ENCODE results near the gene NKX6-2. TPM values are rescaled to one million over a fixed set of nuclear protein-coding genes. Genes with fewer than 3 reads are reported as not detected.

NKX6-2 gene
- total and polyA plus RNA-seq, 10 of the 15 experiments (the other 5 are each of a cell fraction or from before 2014, with no cell fraction given) = 0.45 to 1.8 TPM; not detected in 8

DNA sequence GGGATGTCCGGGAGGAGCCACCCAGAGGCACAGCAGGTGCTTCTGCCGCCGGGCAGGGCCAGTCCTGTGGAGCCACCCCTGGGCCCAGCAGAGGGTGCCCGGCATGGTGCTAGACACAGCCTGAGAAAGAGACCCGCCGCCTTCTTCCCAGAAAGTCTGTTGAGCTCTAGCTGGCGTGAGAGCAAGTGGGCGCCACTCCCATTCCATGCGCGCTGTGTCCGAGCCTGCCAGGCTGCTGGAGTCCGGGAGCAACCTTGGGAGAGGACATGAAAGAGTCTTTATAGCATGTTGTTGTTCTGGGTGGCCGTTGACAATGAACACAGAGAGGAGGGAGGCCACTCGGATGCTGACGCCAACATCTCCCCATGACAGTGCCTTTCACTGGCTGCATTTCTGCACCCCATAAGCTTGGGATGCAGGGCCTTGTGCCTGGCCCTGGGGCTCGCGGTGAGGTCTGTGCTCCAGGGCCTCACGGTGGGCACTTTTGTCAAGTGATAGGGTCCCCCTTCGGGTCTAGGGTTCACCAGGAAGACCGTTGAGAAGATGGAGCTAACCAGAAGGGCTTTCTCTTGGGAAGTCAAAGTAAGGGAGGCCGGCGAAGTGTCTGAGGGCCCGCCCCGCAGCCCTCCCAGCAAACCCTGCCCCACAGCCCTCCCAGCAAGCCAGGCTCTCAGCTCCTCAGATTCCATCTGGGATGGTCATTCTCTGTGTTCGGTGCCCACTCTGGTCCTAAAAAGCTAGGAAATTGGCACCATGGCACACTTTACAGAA, 47.3 kb downstream of the NKX6-2 start:
- BruUV-seq (replicated peaks) = no TSS peak
- POLR2A ChIA-PET = no interaction called here
- H3K79me2 ChIP-seq (ENCODE audit: control insufficient read depth, insufficient read depth, low read length) = no peaks in the 10 kb centered on the region
- TF ChIP-seq EED (IDR thresholded peaks at IDR 0.05; ENCODE audit: low read depth) (no peak), IKZF2 (IDR thresholded peaks at IDR 0.05) (no peak), SREBF1 (IDR thresholded peaks at IDR 0.05; ENCODE audit: low read length) (no peak), SMC3 (IDR thresholded peaks at IDR 0.05; ENCODE audit: borderline replicate concordance, low read length) (no peak), TCF12 (IDR thresholded peaks at IDR 0.05; ENCODE audit: low read depth, low read length) (no peak), CHD1 (IDR thresholded peaks at IDR 0.05; ENCODE audit: low read depth, low read length) (no peak), ZSCAN29 (IDR thresholded peaks at IDR 0.05) (no peak), WRNIP1 (IDR thresholded peaks at IDR 0.05; ENCODE audit: borderline replicate concordance, low read depth, low read length) (no peak), MXI1 (IDR thresholded peaks at IDR 0.05; ENCODE audit: low read depth, low read length) (no peak), ASH2L (IDR thresholded peaks at IDR 0.05; ENCODE audit: borderline replicate concordance, low read depth) (no peak), HCFC1 (IDR thresholded peaks at IDR 0.05; ENCODE audit: low read length) (no peak), JUNB (IDR thresholded peaks at IDR 0.05) (no peak)
- TF ChIP-seq, protein P1, sequence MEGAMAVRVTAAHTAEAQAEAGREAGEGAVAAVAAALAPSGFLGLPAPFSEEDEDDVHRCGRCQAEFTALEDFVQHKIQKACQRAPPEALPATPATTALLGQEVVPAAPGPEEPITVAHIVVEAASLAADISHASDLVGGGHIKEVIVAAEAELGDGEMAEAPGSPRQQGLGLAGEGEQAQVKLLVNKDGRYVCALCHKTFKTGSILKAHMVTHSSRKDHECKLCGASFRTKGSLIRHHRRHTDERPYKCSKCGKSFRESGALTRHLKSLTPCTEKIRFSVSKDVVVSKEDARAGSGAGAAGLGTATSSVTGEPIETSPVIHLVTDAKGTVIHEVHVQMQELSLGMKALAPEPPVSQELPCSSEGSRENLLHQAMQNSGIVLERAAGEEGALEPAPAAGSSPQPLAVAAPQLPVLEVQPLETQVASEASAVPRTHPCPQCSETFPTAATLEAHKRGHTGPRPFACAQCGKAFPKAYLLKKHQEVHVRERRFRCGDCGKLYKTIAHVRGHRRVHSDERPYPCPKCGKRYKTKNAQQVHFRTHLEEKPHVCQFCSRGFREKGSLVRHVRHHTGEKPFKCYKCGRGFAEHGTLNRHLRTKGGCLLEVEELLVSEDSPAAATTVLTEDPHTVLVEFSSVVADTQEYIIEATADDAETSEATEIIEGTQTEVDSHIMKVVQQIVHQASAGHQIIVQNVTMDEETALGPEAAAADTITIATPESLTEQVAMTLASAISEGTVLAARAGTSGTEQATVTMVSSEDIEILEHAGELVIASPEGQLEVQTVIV (IDR thresholded peaks at IDR 0.05; ENCODE audit: borderline replicate concordance, partially characterized antibody) = no peak
- TF ChIP-seq, protein P2, sequence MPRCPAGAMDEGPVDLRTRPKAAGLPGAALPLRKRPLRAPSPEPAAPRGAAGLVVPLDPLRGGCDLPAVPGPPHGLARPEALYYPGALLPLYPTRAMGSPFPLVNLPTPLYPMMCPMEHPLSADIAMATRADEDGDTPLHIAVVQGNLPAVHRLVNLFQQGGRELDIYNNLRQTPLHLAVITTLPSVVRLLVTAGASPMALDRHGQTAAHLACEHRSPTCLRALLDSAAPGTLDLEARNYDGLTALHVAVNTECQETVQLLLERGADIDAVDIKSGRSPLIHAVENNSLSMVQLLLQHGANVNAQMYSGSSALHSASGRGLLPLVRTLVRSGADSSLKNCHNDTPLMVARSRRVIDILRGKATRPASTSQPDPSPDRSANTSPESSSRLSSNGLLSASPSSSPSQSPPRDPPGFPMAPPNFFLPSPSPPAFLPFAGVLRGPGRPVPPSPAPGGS (IDR thresholded peaks at IDR 0.05; ENCODE audit: borderline replicate concordance, insufficient read depth, low read depth, low read length, poor library complexity, severe bottlenecking) = no peak
- TF ChIP-seq, protein P3, sequence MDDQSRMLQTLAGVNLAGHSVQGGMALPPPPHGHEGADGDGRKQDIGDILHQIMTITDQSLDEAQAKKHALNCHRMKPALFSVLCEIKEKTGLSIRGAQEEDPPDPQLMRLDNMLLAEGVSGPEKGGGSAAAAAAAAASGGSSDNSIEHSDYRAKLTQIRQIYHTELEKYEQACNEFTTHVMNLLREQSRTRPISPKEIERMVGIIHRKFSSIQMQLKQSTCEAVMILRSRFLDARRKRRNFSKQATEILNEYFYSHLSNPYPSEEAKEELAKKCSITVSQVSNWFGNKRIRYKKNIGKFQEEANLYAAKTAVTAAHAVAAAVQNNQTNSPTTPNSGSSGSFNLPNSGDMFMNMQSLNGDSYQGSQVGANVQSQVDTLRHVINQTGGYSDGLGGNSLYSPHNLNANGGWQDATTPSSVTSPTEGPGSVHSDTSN (IDR thresholded peaks at IDR 0.05; ENCODE audit: insufficient replicate concordance, low read depth, low read length) = no peak
- TF ChIP-seq, protein P4, sequence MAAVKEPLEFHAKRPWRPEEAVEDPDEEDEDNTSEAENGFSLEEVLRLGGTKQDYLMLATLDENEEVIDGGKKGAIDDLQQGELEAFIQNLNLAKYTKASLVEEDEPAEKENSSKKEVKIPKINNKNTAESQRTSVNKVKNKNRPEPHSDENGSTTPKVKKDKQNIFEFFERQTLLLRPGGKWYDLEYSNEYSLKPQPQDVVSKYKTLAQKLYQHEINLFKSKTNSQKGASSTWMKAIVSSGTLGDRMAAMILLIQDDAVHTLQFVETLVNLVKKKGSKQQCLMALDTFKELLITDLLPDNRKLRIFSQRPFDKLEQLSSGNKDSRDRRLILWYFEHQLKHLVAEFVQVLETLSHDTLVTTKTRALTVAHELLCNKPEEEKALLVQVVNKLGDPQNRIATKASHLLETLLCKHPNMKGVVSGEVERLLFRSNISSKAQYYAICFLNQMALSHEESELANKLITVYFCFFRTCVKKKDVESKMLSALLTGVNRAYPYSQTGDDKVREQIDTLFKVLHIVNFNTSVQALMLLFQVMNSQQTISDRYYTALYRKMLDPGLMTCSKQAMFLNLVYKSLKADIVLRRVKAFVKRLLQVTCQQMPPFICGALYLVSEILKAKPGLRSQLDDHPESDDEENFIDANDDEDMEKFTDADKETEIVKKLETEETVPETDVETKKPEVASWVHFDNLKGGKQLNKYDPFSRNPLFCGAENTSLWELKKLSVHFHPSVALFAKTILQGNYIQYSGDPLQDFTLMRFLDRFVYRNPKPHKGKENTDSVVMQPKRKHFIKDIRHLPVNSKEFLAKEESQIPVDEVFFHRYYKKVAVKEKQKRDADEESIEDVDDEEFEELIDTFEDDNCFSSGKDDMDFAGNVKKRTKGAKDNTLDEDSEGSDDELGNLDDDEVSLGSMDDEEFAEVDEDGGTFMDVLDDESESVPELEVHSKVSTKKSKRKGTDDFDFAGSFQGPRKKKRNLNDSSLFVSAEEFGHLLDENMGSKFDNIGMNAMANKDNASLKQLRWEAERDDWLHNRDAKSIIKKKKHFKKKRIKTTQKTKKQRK (IDR thresholded peaks at IDR 0.05; ENCODE audit: low read depth, low read length) = no peak

More for the DNA sequence above, 47.3 kb downstream of the NKX6-2 start:
- FAIRE-seq = no peak
- CTCF ChIA-PET = no interaction called here
- intact Hi-C loops (cut with micrococcal nuclease; ENCODE audit: unreplicated experiment) = no loop called here
- no peak overlapping the region for H3K4me3 ChIP-seq
- SMC1A ChIA-PET (ENCODE audit: uncharacterized antibody, unreplicated experiment) = no interaction called here
- H2AFZ ChIP-seq (ENCODE audit: control insufficient read depth, low read depth, low read length) = no peak overlapping the region
- no peak overlapping the region for H3K9ac ChIP-seq (ENCODE audit: control insufficient read depth, insufficient read depth, low read length)
- DNase-seq (ENCODE audit: low read depth, low spot score) = no peak
- H3K27ac ChIP-seq (ENCODE audit: control insufficient read depth, insufficient read depth) = no peak overlapping the region
- H3K4me2 ChIP-seq (ENCODE audit: control insufficient read depth, insufficient read depth) = no peak overlapping the region
- WGBS (ENCODE audit: insufficient coverage, insufficient replicate concordance, low lambda C conversion rate, missing lambda C conversion rate) = 94% methylated on average over 25 of the region's 25 CpGs
- H3K36me3 ChIP-seq (ENCODE audit: control insufficient read depth in 2 of 2, insufficient read depth in 2 of 2, low read length in 1 of 2) = no peaks in the 10 kb centered on the region; a peak in 1 of 4 replicates
- no peaks in the 10 kb centered on the region for H3K9me3 ChIP-seq (replicated peaks; ENCODE audit: control insufficient read depth, insufficient read depth, low read length)
- in situ Hi-C loops (cut with MboI) = no loop called here
- H4K20me1 ChIP-seq (ENCODE audit: control insufficient read depth, insufficient read depth) = no peaks in the 10 kb centered on the region
- RAD21 ChIA-PET (ENCODE audit: unreplicated experiment) = no interaction called here
- H3K4me1 ChIP-seq (ENCODE audit: control insufficient read depth, insufficient read depth, low read length) = no peaks in the 10 kb centered on the region
- H3K27me3 ChIP-seq (replicated peaks in 1 of 2; ENCODE audit: control insufficient read depth in 2 of 2, insufficient read depth in 2 of 2, low read length in 1 of 2) = no peaks in the 10 kb centered on the region
- no peak for ATAC-seq

All from GM12878 (cell line).